NCI-H128 (cell line): ENCODE results near the gene PLD4.
A peak's percentile ranks its signal among the peaks of the same experiment; 100 is the strongest.
"Not testable (repeated sequence)": the region's sequence is repeated elsewhere in the genome, so short reads cannot be mapped to it uniquely, and the experiment has no call there.

Source experiments
- DNase-seq: peaks from one replicate; lab custom pipeline; 2025; ENCODE audit not compliant: unreplicated experiment; lab: John Stamatoyannopoulos, UW

PLD4 gene

GRCh38 chr14:104924421-104925213 is at the start of gene PLD4:
TSS of gene PLD4 (plus strand) at chr14:104924879. CDS start at chr14:104927141, 2,262 bp downstream.
- no peak for DNase-seq

- no peak for DNase-seq
Observed at GRCh38 chr14:104875412-104875751, 49.3 kb upstream of the PLD4 start.

- DNase-seq = no peak
Observed at GRCh38 chr14:104875811-104876210, 48.9 kb upstream of the PLD4 start.

GRCh38 chr14:104876251-104876699 is 48.4 kb upstream of the PLD4 start:
- no peak for DNase-seq

GRCh38 chr14:104877066-104877805 is 47.4 kb upstream of the PLD4 start:
- DNase-seq = no peak

- DNase-seq = no peak
Observed at GRCh38 chr14:104877806-104878550, 46.7 kb upstream of the PLD4 start.

- no peak for DNase-seq
Observed at GRCh38 chr14:104878582-104878981, 46.1 kb upstream of the PLD4 start.

GRCh38 chr14:104879201-104879982 is 45.3 kb upstream of the PLD4 start:
- DNase-seq = no peak

GRCh38 chr14:104879983-104880565 is 44.6 kb upstream of the PLD4 start:
- DNase-seq = no peak

GRCh38 chr14:104880584-104881210 is 44.0 kb upstream of the PLD4 start:
- DNase-seq = no peak

GRCh38 chr14:104881369-104881979 is 43.2 kb upstream of the PLD4 start:
- DNase-seq = peak; percentile 67

- DNase-seq = peak; percentile 41
Observed at GRCh38 chr14:104882325-104882973, 42.2 kb upstream of the PLD4 start.

GRCh38 chr14:104882991-104883660 is 41.6 kb upstream of the PLD4 start:
- no peak for DNase-seq

GRCh38 chr14:104883681-104884361 is 40.9 kb upstream of the PLD4 start:
- no peak for DNase-seq

GRCh38 chr14:104884381-104884780 is 40.3 kb upstream of the PLD4 start:
- DNase-seq = not testable (repeated sequence)

GRCh38 chr14:104885031-104885972 is 39.4 kb upstream of the PLD4 start:
- DNase-seq = no peak
